SW480 (cell line): Measurements from ENCODE around the gene GNG3.
"Not testable (repeated sequence)": the region's sequence is repeated elsewhere in the genome, so short reads cannot be mapped to it uniquely, and the experiment has no call there.

ENCODE experiments used
- DNase-seq: peaks from one replicate; pipeline ENCODE4 v3.0.0-alpha.2; 2016; ENCODE audit warnings: low spot score

Gene GNG3

GRCh38 chr11:62687508-62688396 lies 19.7 kb upstream of the GNG3 start:
- no peak for DNase-seq

GRCh38 chr11:62688491-62688890 lies 19.0 kb upstream of the GNG3 start:
- DNase-seq, result no peak

GRCh38 chr11:62689421-62690183 lies 17.9 kb upstream of the GNG3 start, which contains the start of gene LRRN4CL:
TSS of gene LRRN4CL (minus strand) at chr11:62689530. CDS start at chr11:62688508, 1,022 bp downstream.
- DNase-seq, result no peak

GRCh38 chr11:62693624-62694023 lies 13.9 kb upstream of the GNG3 start:
- not testable (repeated sequence) for DNase-seq

GRCh38 chr11:62694455-62695167 lies 12.9 kb upstream of the GNG3 start:
- peak; percentile 66 for DNase-seq

GRCh38 chr11:62702246-62702645 lies 5.2 kb upstream of the GNG3 start:
- no peak for DNase-seq

- DNase-seq, result not testable (repeated sequence)
These were observed 3.6 kb upstream of the GNG3 start for GRCh38 chr11:62703921-62704320.

- DNase-seq, result peak; percentile 44
These were observed 2.1 kb upstream of the GNG3 start for GRCh38 chr11:62705413-62705812.

GRCh38 chr11:62705880-62706849 lies 1.3 kb upstream of the GNG3 start:
- peak; percentile 90 for DNase-seq

GRCh38 chr11:62706850-62707247 lies 627 bp upstream of the GNG3 start:
- DNase-seq, result no peak

- no peak for DNase-seq
These were observed 916 bp downstream of the GNG3 start for GRCh38 chr11:62708392-62708791.

- DNase-seq, result peak; percentile 52
These were observed 1.3 kb downstream of the GNG3 start for GRCh38 chr11:62708793-62709192.

- peak; percentile 98 for DNase-seq
These were observed 1.9 kb downstream of the GNG3 start for GRCh38 chr11:62709247-62710000.

- DNase-seq, result no peak
These were observed 2.5 kb downstream of the GNG3 start for GRCh38 chr11:62710001-62710345.

GRCh38 chr11:62712276-62712812 lies 4.9 kb downstream of the GNG3 start:
- DNase-seq, result no peak

GRCh38 chr11:62712861-62713260 lies 5.4 kb downstream of the GNG3 start:
- no peak for DNase-seq

GRCh38 chr11:62713343-62713742 lies 5.9 kb downstream of the GNG3 start:
- peak; percentile 41 for DNase-seq

GRCh38 chr11:62715150-62716130 lies 8.0 kb downstream of the GNG3 start:
- DNase-seq, result no peak

GRCh38 chr11:62716206-62716605 lies 8.7 kb downstream of the GNG3 start:
- no peak for DNase-seq
